AG20443 (cell line): ENCODE data around the gene PLEKHF1.

Experiments
- DNase-seq: peaks from one replicate; pipeline ENCODE4 v3.0.0; 2012; ENCODE audit warnings: low spot score, mixed read lengths

Gene PLEKHF1

GRCh38 chr19:29634423-29635130, 30.7 kb upstream of the PLEKHF1 start:
- DNase-seq = no peak

- DNase-seq = no peak
Observed at GRCh38 chr19:29635963-29636362, 29.3 kb upstream of the PLEKHF1 start.

GRCh38 chr19:29636553-29637360, 28.5 kb upstream of the PLEKHF1 start:
- peak; percentile 62 for DNase-seq

GRCh38 chr19:29639086-29639485, 26.2 kb upstream of the PLEKHF1 start:
- no peak for DNase-seq

- no peak for DNase-seq
Observed at GRCh38 chr19:29640231-29640630, 25.0 kb upstream of the PLEKHF1 start.

- DNase-seq = no peak
Observed at GRCh38 chr19:29641597-29641996, 23.7 kb upstream of the PLEKHF1 start.

- no peak for DNase-seq
Observed at GRCh38 chr19:29643361-29643935, 21.8 kb upstream of the PLEKHF1 start.

GRCh38 chr19:29644210-29644609, 21.1 kb upstream of the PLEKHF1 start:
- DNase-seq = no peak

- no peak for DNase-seq
Observed at GRCh38 chr19:29645491-29645867, 19.8 kb upstream of the PLEKHF1 start.

- DNase-seq = peak; percentile 55
Observed at GRCh38 chr19:29645911-29646310, 19.4 kb upstream of the PLEKHF1 start.

- DNase-seq = no peak
Observed at GRCh38 chr19:29650772-29651387, 14.4 kb upstream of the PLEKHF1 start.

- DNase-seq = no peak
Observed at GRCh38 chr19:29651622-29652394, 13.5 kb upstream of the PLEKHF1 start.

- DNase-seq = no peak
Observed at GRCh38 chr19:29653398-29653797, 11.9 kb upstream of the PLEKHF1 start.

GRCh38 chr19:29655648-29656335, 9.5 kb upstream of the PLEKHF1 start:
- DNase-seq = no peak

- DNase-seq = no peak
Observed at GRCh38 chr19:29658221-29658991, 6.9 kb upstream of the PLEKHF1 start.

GRCh38 chr19:29660835-29661234, 4.4 kb upstream of the PLEKHF1 start:
- DNase-seq = no peak

GRCh38 chr19:29662278-29662603, 3.0 kb upstream of the PLEKHF1 start:
- DNase-seq = no peak

GRCh38 chr19:29662604-29663404, 2.5 kb upstream of the PLEKHF1 start:
- peak; percentile 94 for DNase-seq

GRCh38 chr19:29663861-29664752, 1.2 kb upstream of the PLEKHF1 start:
- DNase-seq = no peak
